OCI-M2 (cell line): Measurements from ENCODE around the gene TWNK.

ENCODE experiments used
- DNase-seq: peaks from one replicate; lab custom pipeline; 2025; ENCODE audit not compliant: unreplicated experiment; lab: John Stamatoyannopoulos, UW

TWNK gene

GRCh38 chr10:100986952-100987684 is at the start of gene TWNK, which contains the start of gene MRPL43:
Gene TWNK, plus strand, starts transcription at chr10:100987543. Its CDS starts 668 bp downstream, at chr10:100988211.
Gene MRPL43, minus strand, starts transcription at chr10:100987497. Its CDS starts 54 bp downstream, at chr10:100987443.
- peak; percentile 52 for DNase-seq

DNA sequence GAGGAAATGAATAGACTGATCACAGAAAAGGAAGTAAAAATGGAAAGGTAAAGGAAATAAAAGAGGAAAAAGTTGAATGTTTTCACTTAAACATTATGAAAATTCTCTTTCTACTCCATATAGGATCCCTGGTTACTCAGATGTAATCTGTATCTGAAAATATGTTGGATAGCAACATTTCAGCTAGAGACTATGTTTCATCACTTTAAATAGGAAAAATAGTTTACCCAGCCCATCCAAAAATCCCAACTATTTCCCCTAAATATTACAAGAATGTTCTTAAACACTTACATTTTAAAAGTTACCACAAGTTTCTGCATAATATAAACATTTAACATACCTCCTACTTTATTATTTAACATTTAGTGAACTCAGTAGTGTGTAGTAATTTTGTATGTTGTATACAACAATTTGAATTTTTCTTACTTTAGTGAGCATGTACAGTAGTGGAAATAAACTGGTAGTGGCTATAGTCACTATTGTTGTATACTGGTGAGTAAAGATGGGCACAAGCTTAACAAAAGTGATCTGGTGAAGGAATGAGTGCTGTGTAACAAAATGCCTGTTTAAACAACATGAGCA is 47.5 kb upstream of the TWNK start:
- no peak for DNase-seq

GRCh38 chr10:100942229-100942628 is 45.1 kb upstream of the TWNK start:
- DNase-seq, result no peak

DNA sequence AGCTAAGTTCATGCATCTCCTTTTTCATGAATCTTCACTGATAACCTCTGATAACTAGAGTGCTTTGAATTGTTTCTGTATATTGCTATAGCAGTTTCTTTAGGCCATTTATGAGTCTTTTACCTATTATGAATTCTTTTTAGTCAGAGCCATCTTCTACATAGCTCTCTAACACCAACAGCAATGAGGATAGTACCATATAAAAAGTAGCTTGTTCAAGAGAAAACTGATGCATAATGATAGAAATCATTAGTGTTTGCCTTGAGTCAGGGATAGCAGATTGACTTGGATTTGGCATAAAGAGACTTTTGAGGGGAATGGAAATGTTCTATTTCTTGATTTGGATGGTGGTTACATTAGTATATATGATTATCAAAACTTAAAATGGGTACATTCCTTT is 43.8 kb upstream of the TWNK start:
- DNase-seq, result no peak

- DNase-seq, result no peak
Observed at GRCh38 chr10:100945754-100946153, 41.6 kb upstream of the TWNK start.

DNA sequence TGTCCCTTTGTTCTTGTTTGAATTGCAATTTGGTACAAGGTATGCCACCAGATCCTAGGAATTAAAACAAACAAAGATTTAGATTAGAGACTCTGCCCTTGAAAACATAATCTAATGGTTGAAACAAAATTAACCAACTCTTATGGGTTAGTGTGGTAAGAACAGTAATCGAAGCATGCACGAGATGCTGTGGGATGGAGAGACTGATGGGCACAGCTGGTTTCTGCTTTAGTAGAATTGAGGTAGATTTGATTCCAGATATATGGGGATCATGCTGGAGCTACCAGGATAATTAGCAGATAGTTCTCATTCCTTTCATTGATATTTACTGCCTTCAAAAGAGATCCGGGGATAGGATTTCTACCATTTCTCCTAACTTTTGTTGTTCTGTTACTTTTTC is 38.4 kb upstream of the TWNK start:
- no peak for DNase-seq

DNA sequence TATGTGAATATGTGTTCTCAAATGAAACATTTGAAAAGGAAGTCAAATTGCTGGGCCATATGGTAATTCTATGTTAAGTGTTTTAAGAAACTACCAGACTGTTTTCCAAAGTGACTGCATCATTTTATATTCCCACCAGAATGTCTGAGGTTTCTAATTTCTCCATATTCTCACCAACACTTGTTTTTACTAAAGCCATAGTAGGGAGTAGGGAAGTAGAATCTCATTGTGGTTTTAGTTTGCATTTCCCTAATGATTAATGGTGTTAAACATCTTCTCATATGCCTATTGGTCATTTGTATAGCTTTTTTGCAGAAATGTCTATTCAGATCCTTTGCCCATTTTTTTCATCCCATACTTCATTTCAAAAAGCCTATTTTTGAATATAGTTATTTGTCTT is 27.1 kb upstream of the TWNK start:
- DNase-seq, result no peak

DNA sequence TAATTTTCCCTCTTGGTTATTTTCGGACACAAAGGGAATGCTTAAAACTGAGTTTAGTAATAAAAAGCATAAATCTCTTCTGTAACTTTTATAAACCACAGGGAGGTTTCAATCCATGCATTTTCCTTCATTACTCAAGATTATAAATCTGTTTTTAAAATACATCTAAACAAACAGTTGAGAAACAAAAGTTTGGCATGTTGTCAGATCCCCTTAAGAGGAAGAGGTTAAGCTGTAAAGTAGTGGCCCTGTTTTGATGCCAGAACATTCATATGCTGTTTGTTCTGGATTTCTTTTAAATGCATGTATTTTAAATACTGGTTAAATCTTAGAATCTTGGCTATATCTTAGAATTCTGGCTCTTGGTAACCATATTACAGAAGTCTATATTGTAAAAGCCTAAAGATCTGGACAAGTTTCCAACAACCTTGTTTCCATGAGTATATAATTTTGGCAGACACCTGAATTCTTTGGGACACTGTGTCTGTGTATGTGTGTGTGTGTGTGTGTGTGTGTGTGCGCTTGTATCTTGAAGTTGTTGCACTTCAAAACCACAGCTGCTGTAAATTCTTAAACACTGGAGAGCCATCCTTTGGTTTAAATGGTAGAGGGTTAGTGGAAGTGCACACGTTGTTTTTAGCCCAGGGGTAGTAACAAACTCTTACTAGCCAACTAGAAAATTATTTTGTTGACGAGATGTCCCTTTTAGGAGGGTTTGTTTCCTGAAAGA is 24.8 kb upstream of the TWNK start:
- no peak for DNase-seq

DNA sequence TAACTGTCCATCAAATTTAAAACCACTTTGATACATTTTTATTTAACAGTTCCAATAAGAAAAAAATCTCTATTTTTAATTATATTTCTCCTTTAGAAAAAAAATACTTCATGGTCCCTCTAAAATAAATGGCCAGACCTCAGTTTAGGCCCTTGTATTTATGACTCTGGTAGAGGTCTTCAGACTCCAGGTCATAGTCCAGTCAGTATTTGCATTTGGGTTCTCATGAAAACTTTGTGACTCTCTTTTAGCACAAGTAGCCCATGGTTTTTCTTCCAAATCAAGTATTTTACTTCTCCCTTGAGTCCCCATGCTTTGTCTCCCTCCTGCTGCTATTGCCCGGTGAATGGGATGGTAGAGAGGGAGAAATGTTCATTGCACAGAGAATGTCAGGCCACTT is 23.5 kb upstream of the TWNK start:
- DNase-seq, result no peak

- DNase-seq, result no peak
Observed at GRCh38 chr10:100965820-100966219, 21.5 kb upstream of the TWNK start.

- no peak for DNase-seq
Observed at GRCh38 chr10:100966887-100967286, 20.5 kb upstream of the TWNK start.

- peak; percentile 69 for DNase-seq
Observed at GRCh38 chr10:100967332-100967731, 20.0 kb upstream of the TWNK start.

- DNase-seq, result no peak
Observed at GRCh38 chr10:100968062-100968736, 19.1 kb upstream of the TWNK start.

GRCh38 chr10:100968863-100969186 is 18.5 kb upstream of the TWNK start:
- DNase-seq, result no peak

GRCh38 chr10:100969187-100970075 is 17.9 kb upstream of the TWNK start, which contains the start of gene SEMA4G:
Gene SEMA4G, plus strand, starts transcription at chr10:100969504. Its CDS starts 3,409 bp downstream, at chr10:100972913.
- peak; percentile 37 for DNase-seq

DNA sequence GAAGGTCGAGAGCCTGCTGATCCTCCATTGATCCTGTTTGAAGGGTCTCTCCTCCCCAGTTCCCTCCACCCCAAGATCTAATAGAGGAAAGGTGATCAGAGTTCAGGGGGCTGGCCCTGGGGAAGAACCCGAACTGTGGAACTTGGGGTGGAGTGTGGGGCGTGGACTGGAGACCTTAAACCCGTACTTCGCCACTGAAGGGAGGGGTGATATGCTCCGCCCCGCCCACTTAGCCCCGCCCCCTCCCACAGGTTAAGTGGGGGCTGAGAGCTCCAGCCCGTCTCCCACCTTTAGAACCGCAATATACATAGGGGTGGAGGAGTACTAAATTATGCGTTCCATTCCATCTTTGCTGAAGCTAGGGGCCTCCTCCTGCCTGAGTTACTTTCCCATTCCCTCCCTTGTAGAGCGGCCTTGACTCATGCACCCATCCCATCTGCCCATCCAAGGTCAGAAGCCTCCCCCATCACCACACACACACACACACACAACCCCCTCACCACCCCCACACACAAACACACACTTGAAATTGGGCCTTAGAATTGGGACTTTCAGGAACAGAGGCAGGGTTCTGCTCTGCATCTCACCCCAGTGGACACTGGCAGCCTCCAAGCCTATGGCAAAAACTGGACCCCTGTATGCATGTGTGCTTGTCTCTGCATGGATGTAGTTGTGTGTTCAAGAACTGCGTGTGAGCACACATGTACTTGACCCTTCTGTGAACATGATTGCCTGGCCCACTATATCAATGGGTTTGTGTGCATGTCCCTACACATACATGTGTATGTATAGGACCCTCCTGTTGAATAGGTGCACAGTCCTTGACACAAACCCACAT is 17.0 kb upstream of the TWNK start:
- no peak for DNase-seq

- DNase-seq, result no peak
Observed at GRCh38 chr10:100970914-100971811, 16.2 kb upstream of the TWNK start.

- DNase-seq, result no peak
Observed at GRCh38 chr10:100972115-100972903, 15.0 kb upstream of the TWNK start.
